Endothelial cell of umbilical vein (primary cell): Measurements from ENCODE around the gene CPA3. TPM values are rescaled to one million over a fixed set of nuclear protein-coding genes. Genes with fewer than 3 reads are reported as not detected.

ENCODE experiments used
- BruUV-seq: library from RNA; stranded (reverse); fragments of 400-500 nt; replicated peaks from 2 replicates; lab custom pipeline; 2021; lab: Mats Ljungman, UMichigan
- CTCF ChIA-PET: fragments of 300-600, 350-600 bp; sonication (Branson Sonifier 250); formaldehyde crosslinking; loops from one replicate; lab custom pipeline; 2021; ENCODE audit warnings: antibody characterized with exemption, inconsistent platforms; lab: Charles Lee
- POLR2A ChIA-PET: fragments of 300-600, 350-600 bp; sonication (Branson Sonifier 250); formaldehyde crosslinking; loops from one replicate; lab custom pipeline; 2021; ENCODE audit warnings: antibody characterized with exemption, inconsistent platforms; lab: Charles Lee
- DNase-seq: peaks from one replicate; pipeline ENCODE4 v3.0.0-alpha.2; 2011; ENCODE audit warnings: low read depth, low spot score
- FAIRE-seq: peaks from 2 replicates; lab custom pipeline; 2011; peaks lifted over from hg19 to GRCh38; lab: Jason Lieb, UNC
- H2AFZ ChIP-seq: 2 replicates; pipeline ENCODE4 v1.6.0; 2012; ENCODE audit warnings: low read depth, low read length, control low read depth, inconsistent platforms
- H3K27ac ChIP-seq: 2 replicates; pipeline ENCODE4 v1.5.1; 2011; ENCODE audit warnings: low read depth, mild to moderate bottlenecking, control low read depth, low read length, moderate library complexity; ENCODE audit not compliant: insufficient read depth
- H3K27me3 ChIP-seq, 2 experiments: 2 replicates each; pipeline versions ENCODE4 v1.6.0 to v1.6.1; 2011; ENCODE audit warnings: low read length in 2 of 2, mixed read lengths in 1 of 2; ENCODE audit not compliant: control insufficient read depth in 2 of 2, insufficient read depth in 2 of 2
- H3K36me3 ChIP-seq, 2 experiments: 2 replicates in 1 of 2; 3 replicates in 1 of 2; pipeline ENCODE4 v1.5.1; 2011; ENCODE audit warnings: low read length in 2 of 2, mild to moderate bottlenecking in 1 of 2, moderate library complexity in 1 of 2; ENCODE audit not compliant: control insufficient read depth in 2 of 2, insufficient read depth in 2 of 2; ENCODE audit errors: extremely low read depth in 1 of 2
- H3K4me1 ChIP-seq: 3 replicates; pipeline ENCODE4 v1.5.1; 2011; ENCODE audit warnings: mild to moderate bottlenecking, low read length; ENCODE audit not compliant: control insufficient read depth, insufficient read depth; ENCODE audit errors: extremely low read depth
- H3K4me2 ChIP-seq: 2 replicates; pipeline ENCODE4 v1.6.1; 2011; ENCODE audit warnings: low read length, control low read depth, mixed read lengths; ENCODE audit not compliant: insufficient read depth
- H3K4me3 ChIP-seq, 3 experiments: fragments of 200-600 bp in 1 of 3; sonication (generic), shearing (Covaris generic) in 1 of 3; replicated peaks in 1 of 3; 2 replicates each; pipeline ENCODE4 v1.5.1; 2011 to 2016; ENCODE audit warnings: control low read depth in 3 of 3, low read length in 3 of 3, mild to moderate bottlenecking in 2 of 3, inconsistent platforms in 1 of 3, low read depth in 1 of 3, moderate library complexity in 1 of 3; ENCODE audit not compliant: insufficient read depth in 1 of 3
- H3K79me2 ChIP-seq: 2 replicates; pipeline ENCODE4 v1.6.0; 2012; ENCODE audit warnings: low read length, inconsistent platforms; ENCODE audit not compliant: control insufficient read depth, insufficient read depth
- H3K9ac ChIP-seq: replicated peaks from 2 replicates; pipeline ENCODE3; 2011; ENCODE audit warnings: low read length, control low read depth; ENCODE audit not compliant: insufficient read depth; ENCODE audit errors: extremely low read depth
- H3K9me1 ChIP-seq: replicated peaks from 3 replicates; pipeline ENCODE4 v1.6.0; 2011; ENCODE audit warnings: mild to moderate bottlenecking, low read length; ENCODE audit not compliant: control insufficient read depth, insufficient read depth; ENCODE audit errors: extremely low read depth
- H3K9me3 ChIP-seq: replicated peaks from 2 replicates; pipeline ENCODE4 v1.5.1; 2012; ENCODE audit warnings: low read length, inconsistent platforms; ENCODE audit not compliant: control insufficient read depth, insufficient read depth
- H4K20me1 ChIP-seq: replicated peaks from 2 replicates; pipeline ENCODE3; 2011; ENCODE audit warnings: mild to moderate bottlenecking, low read length; ENCODE audit not compliant: control insufficient read depth, insufficient read depth; ENCODE audit errors: extremely low read depth
- CTCF ChIP-seq, 2 donors: IDR thresholded peaks; 1 replicate in 1 of 2; 2 replicates in 1 of 2; pipeline ENCODE4 v1.5.1; 2011; ENCODE audit warnings: low read length in 2 of 2, mild to moderate bottlenecking in 2 of 2, moderate library complexity in 2 of 2, control low read depth in 1 of 2, inconsistent platforms in 1 of 2, low read depth in 1 of 2; ENCODE audit not compliant: insufficient read depth in 1 of 2; ENCODE audit errors: extremely low read depth in 1 of 2
- EZH2 ChIP-seq: IDR thresholded peaks from 2 replicates; pipeline ENCODE4 v1.6.1; 2012; ENCODE audit warnings: borderline replicate concordance, low read depth, mild to moderate bottlenecking, moderate library complexity, low read length, inconsistent platforms; ENCODE audit not compliant: severe bottlenecking
- FOS ChIP-seq: IDR thresholded peaks from 2 replicates; pipeline ENCODE4 v1.6.1; 2011; ENCODE audit warnings: mild to moderate bottlenecking, low read length, moderate library complexity, borderline replicate concordance; ENCODE audit not compliant: insufficient read depth
- GATA2 ChIP-seq: IDR thresholded peaks from 2 replicates; pipeline ENCODE4 v1.7.0; 2011; ENCODE audit warnings: low read depth, mild to moderate bottlenecking, moderate library complexity, mixed read lengths, low read length; ENCODE audit not compliant: insufficient read length, insufficient read depth
- JUN ChIP-seq: IDR thresholded peaks from 2 replicates; pipeline ENCODE4 v1.6.1; 2011; ENCODE audit warnings: borderline replicate concordance, low read depth; ENCODE audit not compliant: insufficient read length, insufficient read depth
- MAX ChIP-seq: IDR thresholded peaks from 2 replicates; pipeline ENCODE4 v1.6.1; 2011; ENCODE audit not compliant: insufficient read depth, insufficient read length
- MYC ChIP-seq: IDR thresholded peaks from one replicate; pipeline ENCODE4 v1.6.1; 2011; ENCODE audit warnings: mild to moderate bottlenecking, low read depth, low read length
- POLR2A ChIP-seq: IDR thresholded peaks from 2 replicates; pipeline ENCODE4 v1.6.1; 2012; ENCODE audit warnings: low read depth, mild to moderate bottlenecking, control low read depth, low read length
- POLR2AphosphoS5 ChIP-seq: IDR thresholded peaks from 2 replicates; pipeline ENCODE4 v1.6.1; 2012; ENCODE audit warnings: low read depth, mild to moderate bottlenecking, control low read depth, low read length, moderate library complexity; ENCODE audit not compliant: insufficient read depth
- dilution Hi-C: fragments of 300-500 bp; cut with MboI; formaldehyde crosslinking; loops from one replicate; pipeline ENCODE4 v1.15.0; 2019; ENCODE audit warnings: low sequenced_read_pairs; ENCODE audit not compliant: extremely low pct_ligation_motif_present
- intact Hi-C: fragments of 100-400 bp; cut with micrococcal nuclease; formaldehyde crosslinking; loops from one replicate; pipeline ENCODE4 v1.10.0; 2022
- polyA plus RNA-seq, 4 experiments: library from polyadenylated mRNA; depleted of rRNA in 3 of 4; stranded (reverse) in 3 of 4; unstranded in 1 of 4; fragments of >200 nt; gene quantifications; 2 replicates each; pipeline versions ENCODE4 v1.2.1 to v1.2.3, GENCODE V29; 2011 to 2012; ENCODE audit warnings: missing spikeins in 1 of 4
- total RNA-seq: library from RNA; stranded (reverse); gene quantifications from 2 replicates; pipeline ENCODE4 v1.2.3, GENCODE V29; 2021

Gene CPA3
- total and polyA plus RNA-seq, 2 donors (not counting 3 experiments of a cell fraction or from before 2014, with no cell fraction given), result 1.7 to 6.4 TPM

- Histone ChIP-seq H4K20me1 (no peaks in the 10 kb centered on the region), H3K27me3 (peaks cover 2 to 12% of the 10 kb centered on the region in 2 experiments), H3K36me3 (no peaks in the 10 kb centered on the region), H3K4me3 (no peak overlapping the region), H3K27ac (no peak overlapping the region), H3K79me2 (no peaks in the 10 kb centered on the region), H3K4me1 (peaks cover 4% of the 10 kb centered on the region), H3K4me2 (no peak overlapping the region), H2AFZ (no peak overlapping the region), H3K9me3 (no peaks in the 10 kb centered on the region), H3K9ac (no peak overlapping the region), H3K9me1 (no peaks in the 10 kb centered on the region)
- POLR2A ChIA-PET, result no interaction called here
- no peak for TF ChIP-seq GATA2
- intact Hi-C loops, result no loop called here
- BruUV-seq, result no TSS peak
- FAIRE-seq (no peak), DNase-seq (no peak)
- dilution Hi-C loops, result no loop called here
- CTCF ChIA-PET, result no interaction called here
Observed at GRCh38 chr3:148925845-148926244, 60.7 kb downstream of the CPA3 start.

GRCh38 chr3:148930752-148931151 lies 65.7 kb downstream of the CPA3 start:
- FAIRE-seq (no peak), DNase-seq (no peak)
- Histone ChIP-seq H3K9me1 (no peaks in the 10 kb centered on the region), H3K4me3 (no peak overlapping the region), H3K27ac (no peak overlapping the region), H3K36me3 (no peaks in the 10 kb centered on the region), H2AFZ (no peak overlapping the region), H4K20me1 (no peaks in the 10 kb centered on the region), H3K4me1 (no peaks in the 10 kb centered on the region), H3K79me2 (no peaks in the 10 kb centered on the region), H3K4me2 (no peak overlapping the region), H3K27me3 (peaks cover 5 to 21% of the 10 kb centered on the region in 2 experiments), H3K9ac (no peak overlapping the region), H3K9me3 (no peaks in the 10 kb centered on the region)
- BruUV-seq, result no TSS peak
- POLR2A ChIA-PET, result no interaction called here
- no peak for TF ChIP-seq FOS
- no peak for TF ChIP-seq MAX
- no peak for TF ChIP-seq CTCF (IDR thresholded peaks at IDR 0.05; ENCODE audit: extremely low read depth in 1 of 2, insufficient read depth in 1 of 2, low read depth in 1 of 2, low read length in 2 of 2)
- TF ChIP-seq MYC, result no peak
- TF ChIP-seq EZH2, result no peak
- TF ChIP-seq GATA2, result no peak
- no peak for TF ChIP-seq POLR2AphosphoS5
- TF ChIP-seq JUN, result no peak
- no peak for TF ChIP-seq POLR2A
- CTCF ChIA-PET, result no interaction called here
- intact Hi-C loops, result no loop called here
- dilution Hi-C loops, result no loop called here
